Left lung (tissue), 10 donors: ENCODE results near the gene OCA2. TPM values are rescaled to one million over a fixed set of nuclear protein-coding genes. Genes with fewer than 3 reads are reported as not detected.

Experiments
- ATAC-seq: fragments of 200-7000 bp; cut with Tn5 transposase; one replicate; pipeline ENCODE4 v1.9.1; 2020; ENCODE audit warnings: moderate library complexity
- DNase-seq, 4 donors: peaks; one replicate each; pipeline ENCODE4 v3.0.0-alpha.2; 2013 to 2020
- H3K27ac ChIP-seq, 2 donors: fragments of 200-600 bp; sonication (generic) in 1 of 2; one replicate each; pipeline versions ENCODE4 v1.5.0 to v1.8.0; 2020 to 2021
- H3K27me3 ChIP-seq, 2 donors: fragments of 200-600 bp; sonication (generic) in 1 of 2; one replicate each; pipeline versions ENCODE4 v1.5.0 to v1.8.0; 2020 to 2021
- H3K36me3 ChIP-seq, 2 donors: fragments of 200-600 bp; sonication (generic) in 1 of 2; one replicate each; pipeline versions ENCODE4 v1.5.0 to v1.8.0; 2020 to 2021
- H3K4me1 ChIP-seq, 2 donors: fragments of 200-600 bp; one replicate each; pipeline ENCODE4 v1.8.0; 2021
- H3K4me3 ChIP-seq, 2 donors: fragments of 200-600 bp; sonication (generic) in 1 of 2; one replicate each; pipeline versions ENCODE4 v1.5.0 to v1.8.0; 2020 to 2021; ENCODE audit warnings: mild to moderate bottlenecking in 1 of 2
- H3K9me3 ChIP-seq, 2 donors: fragments of 200-600 bp; sonication (generic) in 1 of 2; one replicate each; pipeline versions ENCODE4 v1.5.0 to v1.8.0; 2020 to 2021
- intact Hi-C, 2 donors: fragments of 100-400 bp; cut with DNase I; formaldehyde crosslinking; loops; one replicate each; pipeline versions ENCODE4 v1.11.2 to v1.14.2; 2022
- polyA plus RNA-seq, 6 donors: library from polyadenylated mRNA; unstranded; fragments of 120-200 nt; gene quantifications; one replicate each; pipeline ENCODE4 v1.2.1, GENCODE V29; 2013; ENCODE audit not compliant: insufficient read length in 6 of 6
- total RNA-seq, 2 donors: library from RNA; stranded (reverse); fragmentation: NEBNext Ultra II Directional; extraction: Animal tissue kit (Norgen Biotek cat#: 25700); gene quantifications; one replicate each; pipeline ENCODE4 v1.2.1, GENCODE V29; 2021
- TF ChIP-seq, protein P1 (sequence below), 2 donors: fragments of 200-600 bp; sonication (generic) in 1 of 2; IDR thresholded peaks; one replicate each; pipeline versions ENCODE4 v1.5.0 to v1.8.0; 2021; ENCODE audit warnings: antibody characterized with exemption in 2 of 2
- donor health status: DM: no; HTN: yes; CAD: no.
- donor health status: DM: no; HTN: no; CAD: no.

Gene OCA2
- total and polyA plus RNA-seq, 8 donors = 0.81 to 21.7 (median 13.2) TPM

DNA sequence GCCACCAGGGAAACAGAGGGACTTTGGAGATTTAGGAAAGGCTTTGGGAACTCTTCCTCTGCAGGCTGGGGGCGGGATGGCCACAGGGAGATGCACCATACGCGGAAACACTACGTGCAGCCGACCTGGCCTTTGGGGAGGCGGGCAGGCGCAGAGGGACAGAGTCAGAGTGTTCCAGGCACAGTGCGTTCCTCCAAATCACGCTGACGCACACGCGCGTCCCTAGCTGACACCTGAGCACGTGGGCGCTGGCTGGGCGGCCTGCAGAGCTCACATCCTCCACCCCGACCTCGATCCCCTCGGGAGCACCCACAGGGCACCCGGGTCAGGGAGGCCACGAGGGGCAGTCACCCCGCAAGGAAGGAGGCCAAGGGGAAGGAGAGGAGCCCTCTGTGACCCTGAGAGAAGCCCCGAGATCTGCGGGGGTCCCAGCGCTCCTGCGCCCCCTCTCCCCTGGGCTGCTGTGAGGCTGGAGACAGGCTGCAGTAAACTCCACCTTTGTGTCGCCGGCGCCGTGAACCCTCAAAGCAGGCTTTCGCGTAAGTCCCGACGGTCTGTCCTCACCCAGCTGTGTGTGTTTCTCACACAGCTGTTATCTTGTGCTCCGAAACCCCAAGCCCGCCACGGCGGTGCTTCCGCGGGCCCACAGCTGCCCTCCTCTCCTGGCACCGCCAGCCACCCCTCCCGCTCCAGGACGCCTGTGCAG, 196.3 kb downstream of the OCA2 start:
- DNase-seq = peak in 1 of 4 donors; percentile 61
- H3K27me3 ChIP-seq = no peaks in the 10 kb centered on the region
- TF ChIP-seq, protein P1, sequence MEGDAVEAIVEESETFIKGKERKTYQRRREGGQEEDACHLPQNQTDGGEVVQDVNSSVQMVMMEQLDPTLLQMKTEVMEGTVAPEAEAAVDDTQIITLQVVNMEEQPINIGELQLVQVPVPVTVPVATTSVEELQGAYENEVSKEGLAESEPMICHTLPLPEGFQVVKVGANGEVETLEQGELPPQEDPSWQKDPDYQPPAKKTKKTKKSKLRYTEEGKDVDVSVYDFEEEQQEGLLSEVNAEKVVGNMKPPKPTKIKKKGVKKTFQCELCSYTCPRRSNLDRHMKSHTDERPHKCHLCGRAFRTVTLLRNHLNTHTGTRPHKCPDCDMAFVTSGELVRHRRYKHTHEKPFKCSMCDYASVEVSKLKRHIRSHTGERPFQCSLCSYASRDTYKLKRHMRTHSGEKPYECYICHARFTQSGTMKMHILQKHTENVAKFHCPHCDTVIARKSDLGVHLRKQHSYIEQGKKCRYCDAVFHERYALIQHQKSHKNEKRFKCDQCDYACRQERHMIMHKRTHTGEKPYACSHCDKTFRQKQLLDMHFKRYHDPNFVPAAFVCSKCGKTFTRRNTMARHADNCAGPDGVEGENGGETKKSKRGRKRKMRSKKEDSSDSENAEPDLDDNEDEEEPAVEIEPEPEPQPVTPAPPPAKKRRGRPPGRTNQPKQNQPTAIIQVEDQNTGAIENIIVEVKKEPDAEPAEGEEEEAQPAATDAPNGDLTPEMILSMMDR (IDR thresholded peaks at IDR 0.05) = no peak
- no peak overlapping the region for H3K4me3 ChIP-seq
- ATAC-seq = no peak
- intact Hi-C loops = no loop called here
- H3K27ac ChIP-seq = no peak overlapping the region
- H3K4me1 ChIP-seq = no peaks in the 10 kb centered on the region
- peaks cover 0 to 41% of the 10 kb centered on the region in 2 donors for H3K9me3 ChIP-seq
- H3K36me3 ChIP-seq = no peaks in the 10 kb centered on the region

DNA sequence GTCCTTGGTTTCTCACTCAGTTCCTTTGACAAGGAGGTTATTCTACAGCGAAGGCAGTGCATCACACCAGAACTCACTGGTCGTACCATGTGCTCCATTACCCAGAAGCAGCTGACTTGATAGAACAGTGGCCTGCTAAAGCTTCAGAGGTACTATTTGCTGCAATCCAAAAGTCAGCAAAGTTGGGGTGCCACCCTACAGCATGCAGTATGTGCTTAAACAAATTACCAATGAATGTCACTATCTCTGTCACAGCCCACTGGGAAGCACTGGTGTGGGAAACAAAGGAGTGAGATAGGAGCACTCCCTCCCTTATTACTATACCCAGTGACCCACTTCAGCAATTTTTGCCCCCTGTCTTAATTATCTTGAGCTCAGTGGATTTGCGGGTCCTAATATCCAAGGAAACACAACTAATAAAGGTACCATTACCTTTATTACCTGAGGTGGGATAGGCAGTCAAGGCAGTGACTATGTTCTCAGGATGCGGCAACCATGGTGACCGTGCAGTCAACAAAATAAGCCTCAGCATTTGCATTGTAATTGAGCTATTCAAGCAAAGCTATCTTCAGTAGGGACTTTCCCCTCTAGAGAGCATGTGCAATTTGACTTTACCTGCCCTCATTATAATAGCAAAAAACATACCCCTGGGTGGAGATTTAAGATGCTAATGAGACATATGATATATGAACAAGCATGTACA, 199.4 kb downstream of the OCA2 start:
- no peaks in the 10 kb centered on the region for H3K27me3 ChIP-seq
- H3K36me3 ChIP-seq = no peaks in the 10 kb centered on the region
- no peak overlapping the region for H3K4me3 ChIP-seq
- ATAC-seq (no peak), DNase-seq (no peak)
- intact Hi-C loops = no loop called here
- no peaks in the 10 kb centered on the region for H3K4me1 ChIP-seq
- H3K9me3 ChIP-seq = peaks cover 0 to 59% of the 10 kb centered on the region in 2 donors
- TF ChIP-seq, protein P1 (IDR thresholded peaks at IDR 0.05) = no peak
- no peak overlapping the region for H3K27ac ChIP-seq

DNA sequence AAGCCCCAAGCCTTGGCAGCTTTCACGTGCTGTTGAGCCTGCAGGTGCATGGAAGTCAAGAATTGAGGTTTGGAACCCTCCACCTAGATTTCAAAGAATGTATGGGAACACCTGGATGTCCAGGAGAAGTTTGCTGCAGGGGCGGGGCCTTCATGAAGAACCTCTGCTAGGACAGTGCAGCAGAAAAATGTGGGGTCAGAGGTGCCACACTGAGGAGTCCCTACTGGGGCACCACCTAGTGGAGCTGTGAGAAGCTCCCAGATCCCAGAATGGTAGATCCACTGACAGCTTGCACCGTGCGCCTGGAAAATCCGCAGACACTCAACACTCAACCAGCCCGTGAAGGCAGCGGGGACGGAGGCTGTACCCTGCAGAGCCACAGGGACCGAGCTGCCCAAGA, 201.6 kb downstream of the OCA2 start:
- intact Hi-C loops = no loop called here
- Histone ChIP-seq H3K4me1 (no peaks in the 10 kb centered on the region), H3K36me3 (no peaks in the 10 kb centered on the region), H3K27ac (no peak overlapping the region), H3K4me3 (no peak overlapping the region), H3K27me3 (no peaks in the 10 kb centered on the region), H3K9me3 (peaks cover 0 to 66% of the 10 kb centered on the region in 2 donors)
- DNase-seq = peak in 1 of 4 donors; percentile 50
- no peak for ATAC-seq
- TF ChIP-seq, protein P1 (IDR thresholded peaks at IDR 0.05) = no peak

DNA sequence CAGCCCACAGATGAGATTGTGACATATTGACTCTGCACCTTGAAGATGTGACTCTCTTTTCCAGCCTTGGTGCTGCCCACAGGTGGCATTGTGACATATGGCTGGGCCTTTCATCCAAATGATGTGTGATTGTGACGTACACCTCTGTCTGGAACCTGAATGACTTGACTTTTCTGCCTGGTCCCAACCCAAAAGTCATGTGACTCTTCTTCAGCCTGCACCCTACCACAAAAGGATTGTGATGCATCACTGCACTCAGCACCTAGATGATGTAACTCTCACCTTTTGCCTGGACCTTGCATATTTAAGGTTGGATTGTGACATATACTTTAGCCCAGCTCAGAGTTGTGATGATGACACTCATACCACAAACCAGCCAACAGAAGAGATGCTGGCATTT, 204.5 kb downstream of the OCA2 start:
- H3K27ac ChIP-seq = no peak overlapping the region
- H3K9me3 ChIP-seq = peaks cover 0 to 81% of the 10 kb centered on the region in 2 donors
- ATAC-seq = no peak
- intact Hi-C loops = no loop called here
- H3K27me3 ChIP-seq = no peaks in the 10 kb centered on the region
- H3K4me1 ChIP-seq = no peaks in the 10 kb centered on the region
- TF ChIP-seq, protein P1 (IDR thresholded peaks at IDR 0.05) = no peak
- H3K36me3 ChIP-seq = no peaks in the 10 kb centered on the region
- H3K4me3 ChIP-seq = no peak overlapping the region
- no peak for DNase-seq

DNA sequence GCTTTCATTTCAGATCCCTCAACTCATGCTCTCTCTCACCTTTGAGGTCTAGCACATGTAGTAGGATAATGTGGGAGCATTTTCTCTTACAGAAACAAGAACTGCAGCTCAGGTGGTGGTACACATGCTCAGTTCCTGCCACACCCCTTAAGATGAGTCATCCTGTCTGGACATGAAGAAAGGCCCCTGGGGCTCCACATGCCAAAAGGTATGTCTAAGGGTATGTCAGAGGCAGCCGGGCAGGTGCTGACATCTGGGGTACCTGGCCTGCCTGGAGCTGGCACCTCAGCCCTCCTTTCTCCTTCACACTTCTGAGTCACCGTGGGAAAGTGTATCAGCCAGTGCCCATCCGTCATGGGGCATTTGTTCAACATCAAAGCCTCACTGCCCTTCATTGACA, 209.9 kb downstream of the OCA2 start:
- Histone ChIP-seq H3K4me1 (no peaks in the 10 kb centered on the region), H3K36me3 (no peaks in the 10 kb centered on the region), H3K9me3 (peaks cover 0 to 73% of the 10 kb centered on the region in 2 donors), H3K4me3 (no peak overlapping the region), H3K27me3 (no peaks in the 10 kb centered on the region), H3K27ac (no peak overlapping the region)
- TF ChIP-seq, protein P1 (IDR thresholded peaks at IDR 0.05) = no peak
- no peak for DNase-seq
- intact Hi-C loops = no loop called here
- ATAC-seq = no peak
